Smooth muscle cell (in vitro differentiated cells): ENCODE measurements around the gene TGOLN2. TPM values are rescaled to one million over a fixed set of nuclear protein-coding genes. Genes with fewer than 3 reads are reported as not detected.
"Not testable (repeated sequence)": the region's sequence is repeated elsewhere in the genome, so short reads cannot be mapped to it uniquely, and the experiment has no call there.

Experiments
- DNase-seq: peaks from one replicate; lab custom pipeline; 2025; ENCODE audit not compliant: unreplicated experiment; lab: John Stamatoyannopoulos, UW
- H2AFZ ChIP-seq: fragments of 200-600 bp; sonication (generic); 2 replicates; pipeline ENCODE4 v1.6.0; 2016; ENCODE audit warnings: antibody characterized with exemption, low read depth, mild to moderate bottlenecking
- H3F3A ChIP-seq: fragments of 200-600 bp; sonication (generic); 2 replicates; pipeline ENCODE4 v1.6.0; 2017; ENCODE audit warnings: antibody characterized with exemption, low read depth
- H3K27ac ChIP-seq: fragments of 200-600 bp; sonication (generic); 2 replicates; pipeline ENCODE4 v1.5.1; 2016; ENCODE audit warnings: low read depth, mild to moderate bottlenecking
- H3K27me3 ChIP-seq: fragments of 200-600 bp; sonication (generic); 2 replicates; pipeline ENCODE4 v1.6.1; 2016; ENCODE audit warnings: low read depth, mild to moderate bottlenecking
- H3K36me3 ChIP-seq: fragments of 200-600 bp; sonication (generic); 2 replicates; pipeline ENCODE4 v1.5.1; 2016; ENCODE audit warnings: low read depth
- H3K4me1 ChIP-seq: fragments of 200-600 bp; sonication (generic); 2 replicates; pipeline ENCODE4 v1.5.1; 2016; ENCODE audit warnings: low read depth
- H3K4me2 ChIP-seq: fragments of 200-600 bp; sonication (generic); 2 replicates; pipeline ENCODE4 v1.6.0; 2016; ENCODE audit warnings: mild to moderate bottlenecking
- H3K4me3 ChIP-seq: fragments of 200-600 bp; sonication (generic); 2 replicates; pipeline ENCODE4 v1.5.1; 2016; ENCODE audit warnings: mild to moderate bottlenecking
- H3K79me2 ChIP-seq: fragments of 200-600 bp; sonication (generic); 2 replicates; pipeline ENCODE4 v1.6.0; 2016; ENCODE audit warnings: low read depth, mild to moderate bottlenecking
- H3K9ac ChIP-seq: fragments of 200-600 bp; sonication (generic); 2 replicates; pipeline ENCODE4 v1.6.0; 2016; ENCODE audit warnings: low read depth
- H3K9me3 ChIP-seq: fragments of 200-600 bp; sonication (generic); replicated peaks from 2 replicates; pipeline ENCODE4 v1.5.1; 2016; ENCODE audit warnings: low read depth
- H4K20me1 ChIP-seq: fragments of 200-600 bp; sonication (generic); 2 replicates; pipeline ENCODE4 v1.6.0; 2016; ENCODE audit warnings: low read depth
- CTCF ChIP-seq: fragments of 200-600 bp; sonication (generic); IDR thresholded peaks from 2 replicates; pipeline ENCODE4 v1.5.1; 2017; ENCODE audit warnings: borderline replicate concordance, mild to moderate bottlenecking, antibody characterized with exemption; ENCODE audit not compliant: insufficient read depth, poor library complexity, severe bottlenecking
- WGBS: methylation state at CpG from one replicate; pipeline ENCODE4 v1.1.7; 2016; ENCODE audit warnings: low lambda C conversion rate; 5-methylcytosine and 5-hydroxymethylcytosine counted together
- polyA plus RNA-seq: library from polyadenylated mRNA; unstranded; fragments of >200 nt; fragmentation: Nextera tagmentation; extraction: Ambion mirVana; gene quantifications from 2 replicates; pipeline ENCODE4 v1.2.1, GENCODE V29; 2016
- total RNA-seq: library from RNA; depleted of rRNA; stranded (reverse); fragments of >200 nt; gene quantifications from 2 replicates; pipeline ENCODE4 v1.2.3, GENCODE V29; 2014

TGOLN2 gene
- total and polyA plus RNA-seq, 2 experiments from 2014 or later: 34.4 to 52.0 TPM

DNA sequence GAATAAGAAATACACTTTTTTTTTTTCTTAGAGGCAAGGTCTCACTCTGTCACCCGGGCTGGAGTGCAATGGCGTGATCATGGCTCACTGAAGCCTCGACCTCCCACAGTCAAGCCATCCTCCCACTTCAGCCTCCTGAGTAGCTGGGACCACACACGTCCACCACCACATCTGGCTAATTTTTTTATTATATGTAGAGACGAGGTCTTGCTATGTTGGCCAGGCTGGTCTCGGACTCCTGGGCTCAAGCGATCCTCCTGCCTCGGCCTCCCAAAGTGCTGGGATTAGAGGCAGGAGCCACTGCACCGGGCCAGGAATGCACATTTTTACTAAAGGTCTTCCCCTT lies 2.4 kb downstream of the TGOLN2 start:
- peaks cover 58% of the 10 kb centered on the region for H3K79me2 ChIP-seq
- peak overlapping the region; percentile 23 for H3K9ac ChIP-seq
- peaks cover 65% of the 10 kb centered on the region for H4K20me1 ChIP-seq
- DNase-seq: no peak
- H3K27me3 ChIP-seq: no peaks in the 10 kb centered on the region
- no peaks in the 10 kb centered on the region for H3K9me3 ChIP-seq
- peak overlapping the region; percentile 88 for H3K4me2 ChIP-seq
- H3K4me3 ChIP-seq: peak overlapping the region; percentile 68
- no peak overlapping the region for H3K27ac ChIP-seq
- H3K4me1 ChIP-seq: peaks cover 30% of the 10 kb centered on the region
- no peak for TF ChIP-seq CTCF
- no peak overlapping the region for H2AFZ ChIP-seq
- H3F3A ChIP-seq: peaks cover 13% of the 10 kb centered on the region
- WGBS: 88% methylated on average over 9 of the region's 9 CpGs
- H3K36me3 ChIP-seq: peaks cover 6% of the 10 kb centered on the region

- Histone ChIP-seq H3K36me3 (peaks cover 6% of the 10 kb centered on the region), H3K79me2 (peaks cover 62% of the 10 kb centered on the region), H3K4me1 (peaks cover 30% of the 10 kb centered on the region), H3F3A (peaks cover 19% of the 10 kb centered on the region), H3K4me2 (peak overlapping the region; percentile 88), H3K27ac (no peak overlapping the region), H3K27me3 (no peaks in the 10 kb centered on the region), H3K9ac (peak overlapping the region; percentile 23), H3K9me3 (no peaks in the 10 kb centered on the region), H2AFZ (no peak overlapping the region), H3K4me3 (peak overlapping the region; percentile 68), H4K20me1 (peaks cover 68% of the 10 kb centered on the region)
- DNase-seq: no peak
- TF ChIP-seq CTCF: no peak
- WGBS: 83% methylated on average over 10 of the region's 10 CpGs
These were observed 2.9 kb downstream of the TGOLN2 start for GRCh38 chr2:85324639-85325465.

- not testable (repeated sequence) for H3K27ac ChIP-seq, H3K36me3 ChIP-seq
- 99% methylated on average over 11 of the region's 11 CpGs for WGBS
These were observed 3.8 kb downstream of the TGOLN2 start for GRCh38 chr2:85323988-85324367.

DNA sequence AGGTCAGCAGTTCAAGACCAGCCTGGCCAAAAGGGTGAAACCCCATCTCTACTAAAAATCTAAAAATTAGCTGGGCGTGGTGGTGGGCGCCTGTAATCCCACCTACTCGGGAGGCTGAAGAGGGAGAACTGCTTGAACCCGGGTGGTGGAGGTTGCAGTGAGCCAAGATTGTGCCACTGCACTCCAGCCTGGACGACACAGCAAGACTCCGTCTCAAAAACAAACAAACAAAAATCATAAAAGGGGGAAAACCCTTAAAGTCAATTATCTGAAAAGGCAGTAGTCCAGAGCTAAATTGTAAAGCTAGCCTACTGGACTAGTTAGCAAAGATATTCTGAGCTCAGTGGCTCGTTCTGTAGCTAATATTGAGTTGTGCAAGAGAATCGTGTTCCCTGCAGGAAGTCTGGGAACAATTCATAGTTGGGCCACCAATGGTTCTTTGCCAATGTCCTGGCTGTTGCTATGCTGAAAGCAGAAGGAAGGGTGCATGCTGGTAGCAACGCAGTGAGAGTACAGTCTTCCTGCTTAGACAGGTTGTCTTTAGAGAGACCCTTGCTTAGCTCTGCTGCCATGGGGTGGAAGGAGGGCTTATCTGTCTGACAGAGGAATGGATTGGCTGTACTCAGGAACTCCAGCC lies 4.3 kb downstream of the TGOLN2 start:
- Histone ChIP-seq H4K20me1 (peaks cover 80% of the 10 kb centered on the region), H2AFZ (no peak overlapping the region), H3K79me2 (peaks cover 62% of the 10 kb centered on the region), H3K27me3 (no peaks in the 10 kb centered on the region), H3K4me3 (no peak overlapping the region), H3K9ac (no peak overlapping the region), H3K4me1 (peaks cover 23% of the 10 kb centered on the region), H3K9me3 (no peaks in the 10 kb centered on the region), H3K4me2 (no peak overlapping the region), H3K36me3 (peaks cover 6% of the 10 kb centered on the region), H3K27ac (no peak overlapping the region), H3F3A (peaks cover 24% of the 10 kb centered on the region)
- no peak for DNase-seq
- TF ChIP-seq CTCF: no peak
- WGBS: 96% methylated on average over 9 of the region's 9 CpGs

More at GRCh38 chr2:85323988-85324367, 3.8 kb downstream of the TGOLN2 start:
- H2AFZ ChIP-seq, DNase-seq, H3K4me2 ChIP-seq, H3K9ac ChIP-seq, H3K9me3 ChIP-seq, H3K27me3 ChIP-seq, H3K4me3 ChIP-seq: not testable (repeated sequence)
- Histone ChIP-seq H4K20me1 (peaks cover 75% of the 10 kb centered on the region), H3F3A (peaks cover 24% of the 10 kb centered on the region), H3K4me1 (peaks cover 29% of the 10 kb centered on the region), H3K79me2 (peaks cover 62% of the 10 kb centered on the region)
